Measurements from ENCODE around the gene TAF6L. TPM values are rescaled to one million over a fixed set of nuclear protein-coding genes. Genes with fewer than 3 reads are reported as not detected.

The TAF6L gene
- total and polyA plus RNA-seq, 2 donors (not counting 3 experiments of a cell fraction or from before 2014, with no cell fraction given) = 28.9 to 33.3 TPM

DNA sequence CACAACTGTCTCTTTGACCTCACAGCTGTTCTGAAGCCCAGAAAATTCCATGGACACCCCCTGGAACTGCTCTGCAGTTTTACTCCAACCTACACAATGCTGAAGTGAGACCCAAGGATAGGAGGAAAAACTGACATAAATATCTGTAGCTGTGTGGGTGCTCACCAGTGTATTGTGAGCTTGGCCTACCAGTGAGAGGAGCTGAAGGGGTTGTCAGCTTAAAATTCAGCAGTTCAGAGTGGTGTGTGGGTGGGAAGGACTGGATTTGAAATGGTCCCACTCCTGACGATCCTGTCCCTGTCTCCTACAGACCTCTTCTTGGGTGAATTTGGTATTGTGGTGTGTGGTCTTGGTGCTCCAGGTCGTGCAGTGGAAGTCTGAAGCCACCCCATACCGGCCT is 18.4 kb downstream of the TAF6L start:
- CTCF ChIA-PET = no interaction called here
- no TSS peak for BruUV-seq (replicated peaks)
- Histone ChIP-seq H3K9me3 (replicated peaks; ENCODE audit: control insufficient read depth, insufficient read depth, low read length) (no peaks in the 10 kb centered on the region), H4K20me1 (replicated peaks; ENCODE audit: control insufficient read depth, extremely low read depth, insufficient read depth, low read length) (no peaks in the 10 kb centered on the region), H3K27me3 (ENCODE audit: control insufficient read depth in 2 of 2, insufficient read depth in 2 of 2, low read length in 2 of 2) (no peaks in the 10 kb centered on the region), H3K4me1 (ENCODE audit: control insufficient read depth, extremely low read depth, insufficient read depth, low read length) (peaks cover 17% of the 10 kb centered on the region), H2AFZ (ENCODE audit: low read depth, low read length) (no peak overlapping the region), H3K79me2 (ENCODE audit: control insufficient read depth, insufficient read depth, low read length) (peaks cover 27% of the 10 kb centered on the region), H3K4me2 (ENCODE audit: insufficient read depth, low read length) (no peak overlapping the region), H3K36me3 (ENCODE audit: control insufficient read depth in 2 of 2, extremely low read depth in 1 of 2, insufficient read depth in 2 of 2, low read length in 2 of 2) (peaks cover 9 to 25% of the 10 kb centered on the region in 2 experiments), H3K9ac (replicated peaks; ENCODE audit: extremely low read depth, insufficient read depth, low read length) (no peak overlapping the region), H3K9me1 (replicated peaks; ENCODE audit: control insufficient read depth, extremely low read depth, insufficient read depth, low read length) (no peaks in the 10 kb centered on the region), H3K27ac (ENCODE audit: insufficient read depth, low read depth, low read length) (no peak overlapping the region), H3K4me3 (replicated peaks in 1 of 3; ENCODE audit: insufficient read depth in 1 of 3, low read depth in 1 of 3, low read length in 3 of 3) (no peak overlapping the region)
- POLR2A ChIA-PET = interaction anchor here (1.9 kb wide), 1 partner anchor 52 kb away, joined by 9 read pairs; no protein-coding TSS in a partner anchor
- dilution Hi-C loops (cut with MboI; ENCODE audit: extremely low pct_ligation_motif_present, low sequenced_read_pairs) = no loop called here
- intact Hi-C loops (cut with micrococcal nuclease) = no loop called here
- FAIRE-seq (no peak), DNase-seq (ENCODE audit: low read depth, low spot score) (no peak)
- no peak for TF ChIP-seq GATA2 (IDR thresholded peaks at IDR 0.05; ENCODE audit: insufficient read depth, insufficient read length, low read depth, low read length)

DNA sequence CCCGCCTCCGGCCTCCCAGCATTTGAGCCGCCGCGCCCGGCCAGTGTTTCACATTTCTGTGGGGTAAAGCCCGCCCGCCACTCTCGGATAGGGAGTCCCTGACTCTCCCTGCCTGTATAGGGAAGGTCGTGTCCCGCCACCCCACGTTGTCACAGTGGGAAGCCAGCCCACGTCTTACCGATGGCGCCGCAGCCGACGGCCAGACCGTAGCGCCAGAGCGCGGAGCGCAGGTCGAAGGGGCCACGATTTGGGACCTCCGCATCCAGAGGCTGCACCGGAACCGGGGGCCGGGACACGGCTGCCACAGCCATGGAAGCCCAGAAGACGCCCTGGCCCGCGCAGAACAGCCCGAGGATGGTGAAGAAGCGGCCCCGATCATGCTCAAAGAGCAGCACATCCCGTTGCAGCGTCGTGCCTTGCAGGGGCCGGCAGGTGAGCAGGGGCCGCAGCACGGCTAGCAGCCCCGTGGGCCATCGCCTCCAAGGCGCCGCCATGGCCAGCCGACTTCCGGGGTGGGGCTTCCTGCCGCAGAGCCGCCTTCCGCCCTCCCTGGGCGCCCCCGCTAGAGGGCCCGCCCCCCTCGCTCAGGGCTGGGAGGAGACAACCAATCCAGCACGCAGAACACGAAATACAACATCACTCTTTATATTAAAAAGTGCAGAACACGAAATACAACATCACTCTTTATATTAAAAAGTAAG is 20.5 kb downstream of the TAF6L start, which contains the start of gene TMEM223:
Gene TMEM223, minus strand, starts transcription at position 506 of the 701 bp plus-strand sequence. Its CDS starts 12 bp downstream, at position 494.
- peak within 1 kb of the TSS; percentile 43 for H3K4me2 ChIP-seq (ENCODE audit: insufficient read depth, low read length)
- H3K79me2 ChIP-seq (ENCODE audit: control insufficient read depth, insufficient read depth, low read length) = peaks cover 27% of the 10 kb centered on the region
- H3K4me3 ChIP-seq (replicated peaks in 1 of 3; ENCODE audit: insufficient read depth in 1 of 3, low read depth in 1 of 3, low read length in 3 of 3) = peak within 1 kb of the TSS; percentile 17 to 65 (median 36)
- peak within 1 kb of the TSS; percentile 42 for H3K9ac ChIP-seq (replicated peaks; ENCODE audit: extremely low read depth, insufficient read depth, low read length)
- peak within 1 kb of the TSS; percentile 5 for H2AFZ ChIP-seq (ENCODE audit: low read depth, low read length)
- H3K4me1 ChIP-seq (ENCODE audit: control insufficient read depth, extremely low read depth, insufficient read depth, low read length) = peaks cover 11% of the 10 kb centered on the region
- TF ChIP-seq GATA2 (IDR thresholded peaks at IDR 0.05; ENCODE audit: insufficient read depth, insufficient read length, low read depth, low read length) = no peak
- TF ChIP-seq EZH2 (IDR thresholded peaks at IDR 0.05; ENCODE audit: borderline replicate concordance, low read depth, low read length, severe bottlenecking) = no peak
- TF ChIP-seq JUN (IDR thresholded peaks at IDR 0.05; ENCODE audit: borderline replicate concordance, insufficient read depth, insufficient read length, low read depth) = no peak
- peak; percentile 96 for TF ChIP-seq POLR2A (IDR thresholded peaks at IDR 0.05; ENCODE audit: low read depth, low read length)
- TF ChIP-seq FOS (IDR thresholded peaks at IDR 0.05; ENCODE audit: borderline replicate concordance, insufficient read depth, low read length) = no peak
- TF ChIP-seq POLR2AphosphoS5 (IDR thresholded peaks at IDR 0.05; ENCODE audit: insufficient read depth, low read depth, low read length) = peak; percentile 99
- TF ChIP-seq, protein P1, sequence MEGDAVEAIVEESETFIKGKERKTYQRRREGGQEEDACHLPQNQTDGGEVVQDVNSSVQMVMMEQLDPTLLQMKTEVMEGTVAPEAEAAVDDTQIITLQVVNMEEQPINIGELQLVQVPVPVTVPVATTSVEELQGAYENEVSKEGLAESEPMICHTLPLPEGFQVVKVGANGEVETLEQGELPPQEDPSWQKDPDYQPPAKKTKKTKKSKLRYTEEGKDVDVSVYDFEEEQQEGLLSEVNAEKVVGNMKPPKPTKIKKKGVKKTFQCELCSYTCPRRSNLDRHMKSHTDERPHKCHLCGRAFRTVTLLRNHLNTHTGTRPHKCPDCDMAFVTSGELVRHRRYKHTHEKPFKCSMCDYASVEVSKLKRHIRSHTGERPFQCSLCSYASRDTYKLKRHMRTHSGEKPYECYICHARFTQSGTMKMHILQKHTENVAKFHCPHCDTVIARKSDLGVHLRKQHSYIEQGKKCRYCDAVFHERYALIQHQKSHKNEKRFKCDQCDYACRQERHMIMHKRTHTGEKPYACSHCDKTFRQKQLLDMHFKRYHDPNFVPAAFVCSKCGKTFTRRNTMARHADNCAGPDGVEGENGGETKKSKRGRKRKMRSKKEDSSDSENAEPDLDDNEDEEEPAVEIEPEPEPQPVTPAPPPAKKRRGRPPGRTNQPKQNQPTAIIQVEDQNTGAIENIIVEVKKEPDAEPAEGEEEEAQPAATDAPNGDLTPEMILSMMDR (IDR thresholded peaks at IDR 0.05; ENCODE audit: extremely low read depth in 1 of 2, insufficient read depth in 1 of 2, low read depth in 1 of 2, low read length in 2 of 2) = no peak
- no peak for TF ChIP-seq MYC (IDR thresholded peaks at IDR 0.05; ENCODE audit: low read depth, low read length)
- TF ChIP-seq, protein P2, sequence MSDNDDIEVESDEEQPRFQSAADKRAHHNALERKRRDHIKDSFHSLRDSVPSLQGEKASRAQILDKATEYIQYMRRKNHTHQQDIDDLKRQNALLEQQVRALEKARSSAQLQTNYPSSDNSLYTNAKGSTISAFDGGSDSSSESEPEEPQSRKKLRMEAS (IDR thresholded peaks at IDR 0.05; ENCODE audit: insufficient read depth, insufficient read length) = no peak
- H3K27me3 ChIP-seq (ENCODE audit: control insufficient read depth in 2 of 2, insufficient read depth in 2 of 2, low read length in 2 of 2) = no peaks in the 10 kb centered on the region
- ChIA-PET POLR2A (interaction anchor here (1.1 to 1.3 kb wide), 3 partner anchors 20 to 50 kb away, joined by 3 to 6 read pairs (median 4); partner anchors contain the start of gene TAF6L), CTCF (no interaction called here)
- no peaks in the 10 kb centered on the region for H4K20me1 ChIP-seq (replicated peaks; ENCODE audit: control insufficient read depth, extremely low read depth, insufficient read depth, low read length)
- no peaks in the 10 kb centered on the region for H3K9me1 ChIP-seq (replicated peaks; ENCODE audit: control insufficient read depth, extremely low read depth, insufficient read depth, low read length)
- FAIRE-seq = peak; percentile 95
- peak within 1 kb of the TSS; percentile 54 for H3K27ac ChIP-seq (ENCODE audit: insufficient read depth, low read depth, low read length)
- peak; percentile 81 for DNase-seq (ENCODE audit: low read depth, low spot score)
- H3K9me3 ChIP-seq (replicated peaks; ENCODE audit: control insufficient read depth, insufficient read depth, low read length) = no peaks in the 10 kb centered on the region
- no TSS peak for BruUV-seq (replicated peaks)
- intact Hi-C loops (cut with micrococcal nuclease) = loop anchor here (1.0 to 2.0 kb wide), 3 partner anchors 13 to 65 kb away; partner anchors contain the start of genes HNRNPUL2, STX5 and TEX54
- peaks cover 20 to 42% of the 10 kb centered on the region in 2 experiments for H3K36me3 ChIP-seq (ENCODE audit: control insufficient read depth in 2 of 2, extremely low read depth in 1 of 2, insufficient read depth in 2 of 2, low read length in 2 of 2)
- dilution Hi-C loops (cut with MboI; ENCODE audit: extremely low pct_ligation_motif_present, low sequenced_read_pairs) = no loop called here
